GM21526 (cell line): ENCODE measurements around the gene SLC27A1.
"Not testable (repeated sequence)": the region's sequence is repeated elsewhere in the genome, so short reads cannot be mapped to it uniquely, and the experiment has no call there.

Experiments
- ATAC-seq: cut with Tn5 transposase; IDR thresholded peaks from one replicate; pipeline ENCODE4 v1.9.1; 2021; ENCODE audit warnings: moderate library complexity; ENCODE audit not compliant: unreplicated experiment, low FRiP score

SLC27A1 gene

GRCh38 chr19:17484520-17485185 lies 14.3 kb downstream of the SLC27A1 start:
- ATAC-seq, result no peak

- ATAC-seq, result no peak
Observed at GRCh38 chr19:17486545-17487240, 16.4 kb downstream of the SLC27A1 start.

- ATAC-seq, result no peak
Observed at GRCh38 chr19:17487284-17488121, 17.2 kb downstream of the SLC27A1 start.

- no peak for ATAC-seq
Observed at GRCh38 chr19:17488593-17489391, 18.5 kb downstream of the SLC27A1 start.

GRCh38 chr19:17489392-17490030 lies 19.2 kb downstream of the SLC27A1 start:
- no peak for ATAC-seq

GRCh38 chr19:17490411-17490810 lies 20.1 kb downstream of the SLC27A1 start:
- ATAC-seq, result no peak

GRCh38 chr19:17491287-17491686 lies 21.0 kb downstream of the SLC27A1 start:
- ATAC-seq, result no peak

- no peak for ATAC-seq
Observed at GRCh38 chr19:17495639-17496296, 25.4 kb downstream of the SLC27A1 start.

GRCh38 chr19:17496337-17496997 lies 26.1 kb downstream of the SLC27A1 start:
- ATAC-seq, result peak; percentile 68

- no peak for ATAC-seq
Observed at GRCh38 chr19:17497149-17497798, 26.9 kb downstream of the SLC27A1 start.

GRCh38 chr19:17499025-17499424 lies 28.7 kb downstream of the SLC27A1 start:
- ATAC-seq, result not testable (repeated sequence)

GRCh38 chr19:17499648-17500446 lies 29.5 kb downstream of the SLC27A1 start:
- ATAC-seq, result no peak

GRCh38 chr19:17500447-17501198 lies 30.3 kb downstream of the SLC27A1 start:
- no peak for ATAC-seq

- ATAC-seq, result no peak
Observed at GRCh38 chr19:17503240-17503639, 32.9 kb downstream of the SLC27A1 start.

GRCh38 chr19:17504030-17504429 lies 33.7 kb downstream of the SLC27A1 start:
- no peak for ATAC-seq

GRCh38 chr19:17504456-17504855 lies 34.1 kb downstream of the SLC27A1 start:
- ATAC-seq, result no peak

- ATAC-seq, result no peak
Observed at GRCh38 chr19:17505223-17505622, 34.9 kb downstream of the SLC27A1 start.
